ENCODE data around the gene ZNF778. TPM values are rescaled to one million over a fixed set of nuclear protein-coding genes. Genes with fewer than 3 reads are reported as not detected.
A peak's percentile ranks its signal among the peaks of the same experiment; 100 is the strongest.

Gene ZNF778
- polyA plus RNA-seq, 1 experiment, result 11.3 TPM

- TF ChIP-seq CTCF (IDR thresholded peaks at IDR 0.05; ENCODE audit: low read depth, low read length), result no peak
- CTCF ChIA-PET, result interaction anchor here (0.6 to 1.1 kb wide), 2 partner anchors 69 to 314 kb away, joined by 3 to 4 read pairs; partner anchors contain the start of genes GALNS and TRAPPC2L
Measured at GRCh38 chr16:89171216-89172170, 46.0 kb upstream of the ZNF778 start, which contains the start of gene CDH15. Gene CDH15 (plus strand): TSS chr16:89171748. CDS start chr16:89171832, 84 bp downstream.

GRCh38 chr16:89172171-89172527 lies 45.4 kb upstream of the ZNF778 start:
- Histone ChIP-seq H3K27me3 (ENCODE audit: control insufficient read depth, insufficient read depth, low read length) (peaks cover 79% of the 10 kb centered on the region), H3K4me3 (ENCODE audit: low read depth, low read length) (no peak overlapping the region), H3K9me3 (ENCODE audit: control insufficient read depth, insufficient read depth, low read length) (peaks cover 4% of the 10 kb centered on the region; the same call in 1 of the 2 replicates), H3K27ac (ENCODE audit: low read depth, low read length) (no peak overlapping the region)
- POLR2A ChIA-PET, result no interaction called here
- no peak for DNase-seq (ENCODE audit: low read depth, low spot score)
- TF ChIP-seq CTCF (IDR thresholded peaks at IDR 0.05; ENCODE audit: low read depth, low read length), result no peak
- CTCF ChIA-PET, result no interaction called here

More at GRCh38 chr16:89171216-89172170, 46.0 kb upstream of the ZNF778 start, which contains the start of gene CDH15:
- peaks cover 4% of the 10 kb centered on the region; the same call in 1 of the 2 replicates for H3K9me3 ChIP-seq (ENCODE audit: control insufficient read depth, insufficient read depth, low read length)
- POLR2A ChIA-PET, result no interaction called here
- peak within 1 kb of the TSS; percentile 35 for H3K4me3 ChIP-seq (ENCODE audit: low read depth, low read length)
- peaks cover 78% of the 10 kb centered on the region for H3K27me3 ChIP-seq (ENCODE audit: control insufficient read depth, insufficient read depth, low read length)
- DNase-seq (ENCODE audit: low read depth, low spot score), result peak; percentile 64
- H3K27ac ChIP-seq (ENCODE audit: low read depth, low read length), result no peak within 1 kb of the TSS

GRCh38 chr16:89172528-89173173 lies 44.9 kb upstream of the ZNF778 start:
- ChIA-PET POLR2A (no interaction called here), CTCF (no interaction called here)
- Histone ChIP-seq H3K27me3 (ENCODE audit: control insufficient read depth, insufficient read depth, low read length) (peaks cover 79% of the 10 kb centered on the region), H3K27ac (ENCODE audit: low read depth, low read length) (no peak overlapping the region), H3K4me3 (ENCODE audit: low read depth, low read length) (no peak overlapping the region), H3K9me3 (ENCODE audit: control insufficient read depth, insufficient read depth, low read length) (peaks cover 4% of the 10 kb centered on the region; the same call in 1 of the 2 replicates)
- no peak for TF ChIP-seq CTCF (IDR thresholded peaks at IDR 0.05; ENCODE audit: low read depth, low read length)
- no peak for DNase-seq (ENCODE audit: low read depth, low spot score)

- ChIA-PET POLR2A (no interaction called here), CTCF (no interaction called here)
- peaks cover 4% of the 10 kb centered on the region; the same call in 1 of the 2 replicates for H3K9me3 ChIP-seq (ENCODE audit: control insufficient read depth, insufficient read depth, low read length)
- no peak for TF ChIP-seq CTCF (IDR thresholded peaks at IDR 0.05; ENCODE audit: low read depth, low read length)
- DNase-seq (ENCODE audit: low read depth, low spot score), result no peak
- H3K4me3 ChIP-seq (ENCODE audit: low read depth, low read length), result no peak overlapping the region
- H3K27ac ChIP-seq (ENCODE audit: low read depth, low read length), result no peak overlapping the region
- peaks cover 78% of the 10 kb centered on the region for H3K27me3 ChIP-seq (ENCODE audit: control insufficient read depth, insufficient read depth, low read length)
Measured at GRCh38 chr16:89173174-89173921, 44.2 kb upstream of the ZNF778 start.
